IMR-90 (cell line): ENCODE measurements around the gene DTNA. TPM values are rescaled to one million over a fixed set of nuclear protein-coding genes. Genes with fewer than 3 reads are reported as not detected.

Experiments used
- ATAC-seq: fragments of 200-7000 bp; cut with Tn5 transposase; 2 replicates; pipeline ENCODE4 v1.9.1; 2020; ENCODE audit warnings: low read depth, mild to moderate bottlenecking, moderate library complexity
- BruUV-seq: library from RNA; stranded (reverse); fragments of 400-500 nt; replicated peaks from 2 replicates; lab custom pipeline; 2021; lab: Mats Ljungman, UMichigan
- CTCF ChIA-PET: fragments of 300-600 bp; formaldehyde crosslinking; extraction: SDS; loops from one replicate; lab custom pipeline; 2021; ENCODE audit warnings: antibody characterized with exemption; lab: Yijun Ruan, JAX
- POLR2A ChIA-PET: fragments of 300-600 bp; sonication (Branson Sonifier 250); formaldehyde crosslinking; loops from one replicate; lab custom pipeline; 2022; ENCODE audit warnings: antibody characterized with exemption; ENCODE audit not compliant: unreplicated experiment; lab: Charles Lee
- DNase-seq: peaks from one replicate; pipeline ENCODE4 v3.0.0; 2013
- H2AFZ ChIP-seq: replicated peaks from 2 replicates; pipeline ENCODE3; 2013; ENCODE audit warnings: low read length, mild to moderate bottlenecking; ENCODE audit not compliant: poor library complexity
- H2AK5ac ChIP-seq: 2 replicates; pipeline ENCODE4 v1.6.1; 2013; ENCODE audit warnings: low read depth, low read length, inconsistent platforms
- H2AK9ac ChIP-seq: replicated peaks from 2 replicates; pipeline ENCODE3; 2013; ENCODE audit warnings: mild to moderate bottlenecking, low read depth, low read length, moderate library complexity; ENCODE audit not compliant: poor library complexity
- H2BK120ac ChIP-seq: 2 replicates; pipeline ENCODE4 v1.6.1; 2013; ENCODE audit warnings: low read depth, low read length, inconsistent platforms
- H2BK15ac ChIP-seq: 3 replicates; pipeline ENCODE4 v1.6.1; 2013; ENCODE audit warnings: low read depth, low read length, inconsistent platforms
- H2BK20ac ChIP-seq: 2 replicates; pipeline ENCODE4 v1.6.1; 2013; ENCODE audit warnings: low read depth, mild to moderate bottlenecking, inconsistent platforms, low read length, moderate library complexity
- H2BK5ac ChIP-seq: 2 replicates; pipeline ENCODE4 v1.6.1; 2013; ENCODE audit warnings: mild to moderate bottlenecking, low read depth, low read length, inconsistent platforms; ENCODE audit not compliant: poor library complexity, severe bottlenecking
- H3K14ac ChIP-seq: replicated peaks from 2 replicates; pipeline ENCODE4 v1.6.1; 2013; ENCODE audit warnings: low read depth, low read length, inconsistent platforms
- H3K18ac ChIP-seq: 2 replicates; pipeline ENCODE4 v1.6.1; 2013; ENCODE audit warnings: low read depth, low read length, control low read depth
- H3K23ac ChIP-seq: 2 replicates; pipeline ENCODE4 v1.6.1; 2013; ENCODE audit warnings: low read depth, low read length, inconsistent platforms
- H3K27ac ChIP-seq: 2 replicates; pipeline ENCODE4 v1.5.1; 2013; ENCODE audit warnings: mild to moderate bottlenecking, control low read depth, low read length; ENCODE audit not compliant: insufficient read depth
- H3K27me3 ChIP-seq: 2 replicates; pipeline ENCODE4 v1.6.1; 2013; ENCODE audit warnings: low read length; ENCODE audit not compliant: control insufficient read depth, insufficient read depth
- H3K36me3 ChIP-seq: 2 replicates; pipeline ENCODE4 v1.6.1; 2013; ENCODE audit warnings: low read length, mixed read lengths; ENCODE audit not compliant: control insufficient read depth, insufficient read depth
- H3K4ac ChIP-seq: 2 replicates; pipeline ENCODE4 v1.6.1; 2013; ENCODE audit warnings: low read depth, low read length, inconsistent platforms
- H3K4me1 ChIP-seq: 2 replicates; pipeline ENCODE4 v1.6.1; 2013; ENCODE audit warnings: low read length, mixed read lengths; ENCODE audit not compliant: control insufficient read depth, insufficient read depth
- H3K4me2 ChIP-seq: 2 replicates; pipeline ENCODE4 v1.6.1; 2013; ENCODE audit warnings: low read depth, mild to moderate bottlenecking, control low read depth, low read length, moderate library complexity
- H3K4me3 ChIP-seq: 2 replicates; pipeline ENCODE4 v1.5.1; 2013; ENCODE audit warnings: low read depth, mild to moderate bottlenecking, control low read depth, low read length, moderate library complexity; ENCODE audit not compliant: insufficient read depth
- H3K56ac ChIP-seq: 2 replicates; pipeline ENCODE4 v1.6.1; 2013; ENCODE audit warnings: low read length, inconsistent platforms; ENCODE audit not compliant: insufficient read depth; ENCODE audit errors: extremely low read depth
- H3K79me1 ChIP-seq, 2 experiments: 2 replicates each; pipeline ENCODE4 v1.6.1; 2013; ENCODE audit warnings: low read length in 2 of 2, inconsistent platforms in 1 of 2, low read depth in 1 of 2
- H3K9ac ChIP-seq: 2 replicates; pipeline ENCODE4 v1.6.1; 2013; ENCODE audit warnings: low read depth, low read length, control low read depth
- H3K9me1 ChIP-seq: 2 replicates; pipeline ENCODE4 v1.6.1; 2013; ENCODE audit warnings: low read length, inconsistent platforms; ENCODE audit not compliant: insufficient read depth
- H3K9me3 ChIP-seq: 2 replicates; pipeline ENCODE4 v1.6.1; 2013; ENCODE audit warnings: low read length; ENCODE audit not compliant: control insufficient read depth, insufficient read depth
- H4K20me1 ChIP-seq: 2 replicates; pipeline ENCODE4 v1.6.1; 2013; ENCODE audit warnings: low read length, inconsistent platforms; ENCODE audit not compliant: insufficient read depth
- H4K5ac ChIP-seq: 2 replicates; pipeline ENCODE4 v1.6.1; 2013; ENCODE audit warnings: mild to moderate bottlenecking, low read depth, low read length, control low read depth
- H4K8ac ChIP-seq, 2 experiments: 2 replicates each; pipeline ENCODE4 v1.6.1; 2013; ENCODE audit warnings: low read depth in 2 of 2, low read length in 2 of 2, control low read depth in 1 of 2, inconsistent platforms in 1 of 2
- H4K91ac ChIP-seq: 2 replicates; pipeline ENCODE4 v1.6.1; 2013; ENCODE audit warnings: low read depth, low read length, inconsistent platforms; ENCODE audit not compliant: insufficient read depth
- CEBPB ChIP-seq: IDR thresholded peaks from 2 replicates; pipeline ENCODE4 v1.6.1; 2012; ENCODE audit warnings: low read depth, low read length, improper control_type of control experiment
- NFE2L2 ChIP-seq: fragments of 150-350 bp; IDR thresholded peaks from 2 replicates; pipeline ENCODE4 v1.6.1; 2016; ENCODE audit warnings: low read depth, mild to moderate bottlenecking, low read length
- WGBS, 2 experiments: methylation state at CpG; one replicate each; pipeline versions ENCODE4 v1.1.5 to v1.1.7; 2013; ENCODE audit warnings: missing lambda C conversion rate in 2 of 2; ENCODE audit not compliant: insufficient read length in 1 of 2; ENCODE audit errors: extremely low coverage in 2 of 2; 5-methylcytosine and 5-hydroxymethylcytosine counted together
- dilution Hi-C: fragments of 300-500 bp; cut with HindIII; formaldehyde crosslinking; loops from one replicate; pipeline ENCODE4 v1.14.3; 2018; ENCODE audit warnings: low sequenced_read_pairs; ENCODE audit not compliant: unreplicated experiment
- in situ Hi-C: fragments of 300-500 bp; cut with MboI; formaldehyde crosslinking; loops from 3 replicates; pipeline ENCODE4 v1.14.3; 2019; ENCODE audit warnings: low sequenced_read_pairs, inconsistent platforms, mixed read lengths
- intact Hi-C: fragments of 100-400 bp; cut with micrococcal nuclease; formaldehyde crosslinking; loops from 2 replicates; pipeline ENCODE4 v1.10.0; 2022
- polyA plus RNA-seq, 3 experiments: library from polyadenylated mRNA; depleted of rRNA; stranded (reverse); fragments of >200 nt; gene quantifications; 2 replicates each; pipeline ENCODE4 v1.2.3, GENCODE V29; 2012; ENCODE audit warnings: low replicate concordance in 1 of 3
- total RNA-seq: library from RNA; depleted of rRNA; stranded (reverse); fragments of >200 nt; gene quantifications from 2 replicates; pipeline ENCODE4 v1.2.3, GENCODE V29; 2012
- TF ChIP-seq, protein P1 (sequence below): fragments of 150-350 bp; IDR thresholded peaks from 2 replicates; pipeline ENCODE4 v1.6.1; 2016; ENCODE audit warnings: low read depth, mild to moderate bottlenecking, low read length, moderate library complexity, borderline replicate concordance
- TF ChIP-seq, protein P2 (sequence below): conservative IDR thresholded peaks from 2 replicates; pipeline ENCODE4 v1.5.1; 2012; ENCODE audit warnings: mild to moderate bottlenecking, low read depth, low read length, improper control_type of control experiment

Gene DTNA
- total and polyA plus RNA-seq, 2 of the 4 experiments (the other 2 are of a cell fraction): 9.5 to 10.8 TPM

- Histone ChIP-seq H3K4me3 (no peak overlapping the region), H3K27ac (no peak overlapping the region), H3K9me1 (no peaks in the 10 kb centered on the region), H2AK9ac (no peak overlapping the region), H3K4me2 (no peak overlapping the region), H2BK120ac (no peak overlapping the region), H4K5ac (no peak overlapping the region), H2BK5ac (no peak overlapping the region), H2BK15ac (no peak overlapping the region), H3K27me3 (no peaks in the 10 kb centered on the region), H3K9me3 (no peaks in the 10 kb centered on the region), H3K9ac (no peak overlapping the region), H3K18ac (no peak overlapping the region), H3K4me1 (no peaks in the 10 kb centered on the region), H2AFZ (no peak overlapping the region), H3K56ac (no peak overlapping the region), H2BK20ac (no peak overlapping the region), H3K23ac (no peak overlapping the region), H4K8ac (no peak overlapping the region), H3K36me3 (no peaks in the 10 kb centered on the region), H2AK5ac (no peak overlapping the region), H3K4ac (no peak overlapping the region), H3K14ac (no peak overlapping the region), H4K20me1 (no peaks in the 10 kb centered on the region), H4K91ac (no peak overlapping the region), H3K79me1 (no peaks in the 10 kb centered on the region)
- no CpG with 5 or more reads among the region's 2 CpGs for WGBS, 2 experiments
- DNase-seq (no peak), ATAC-seq (no peak)
- ChIA-PET POLR2A (no interaction called here), CTCF (no interaction called here)
- dilution Hi-C loops (no loop called here), in situ Hi-C loops (no loop called here), intact Hi-C loops (no loop called here)
- BruUV-seq: no TSS peak
- TF ChIP-seq NFE2L2 (no peak), CEBPB (no peak)
- TF ChIP-seq, protein P1, sequence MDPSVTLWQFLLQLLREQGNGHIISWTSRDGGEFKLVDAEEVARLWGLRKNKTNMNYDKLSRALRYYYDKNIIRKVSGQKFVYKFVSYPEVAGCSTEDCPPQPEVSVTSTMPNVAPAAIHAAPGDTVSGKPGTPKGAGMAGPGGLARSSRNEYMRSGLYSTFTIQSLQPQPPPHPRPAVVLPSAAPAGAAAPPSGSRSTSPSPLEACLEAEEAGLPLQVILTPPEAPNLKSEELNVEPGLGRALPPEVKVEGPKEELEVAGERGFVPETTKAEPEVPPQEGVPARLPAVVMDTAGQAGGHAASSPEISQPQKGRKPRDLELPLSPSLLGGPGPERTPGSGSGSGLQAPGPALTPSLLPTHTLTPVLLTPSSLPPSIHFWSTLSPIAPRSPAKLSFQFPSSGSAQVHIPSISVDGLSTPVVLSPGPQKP: no peak
- TF ChIP-seq, protein P2, sequence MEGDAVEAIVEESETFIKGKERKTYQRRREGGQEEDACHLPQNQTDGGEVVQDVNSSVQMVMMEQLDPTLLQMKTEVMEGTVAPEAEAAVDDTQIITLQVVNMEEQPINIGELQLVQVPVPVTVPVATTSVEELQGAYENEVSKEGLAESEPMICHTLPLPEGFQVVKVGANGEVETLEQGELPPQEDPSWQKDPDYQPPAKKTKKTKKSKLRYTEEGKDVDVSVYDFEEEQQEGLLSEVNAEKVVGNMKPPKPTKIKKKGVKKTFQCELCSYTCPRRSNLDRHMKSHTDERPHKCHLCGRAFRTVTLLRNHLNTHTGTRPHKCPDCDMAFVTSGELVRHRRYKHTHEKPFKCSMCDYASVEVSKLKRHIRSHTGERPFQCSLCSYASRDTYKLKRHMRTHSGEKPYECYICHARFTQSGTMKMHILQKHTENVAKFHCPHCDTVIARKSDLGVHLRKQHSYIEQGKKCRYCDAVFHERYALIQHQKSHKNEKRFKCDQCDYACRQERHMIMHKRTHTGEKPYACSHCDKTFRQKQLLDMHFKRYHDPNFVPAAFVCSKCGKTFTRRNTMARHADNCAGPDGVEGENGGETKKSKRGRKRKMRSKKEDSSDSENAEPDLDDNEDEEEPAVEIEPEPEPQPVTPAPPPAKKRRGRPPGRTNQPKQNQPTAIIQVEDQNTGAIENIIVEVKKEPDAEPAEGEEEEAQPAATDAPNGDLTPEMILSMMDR: no peak
Measured at GRCh38 chr18:34834897-34835296, 124.8 kb downstream of the DTNA start.
